NCI-H82 (cell line): ENCODE data around the gene PPP1R12A.
"Not testable (repeated sequence)": the region's sequence is repeated elsewhere in the genome, so short reads cannot be mapped to it uniquely, and the experiment has no call there.

Experiments
- DNase-seq: peaks from one replicate; lab custom pipeline; 2025; lab: John Stamatoyannopoulos, UW

Gene PPP1R12A

GRCh38 chr12:79891506-79892162 lies 43.3 kb downstream of the PPP1R12A start:
- DNase-seq = no peak

GRCh38 chr12:79887890-79888289 lies 47.0 kb downstream of the PPP1R12A start:
- DNase-seq = no peak

GRCh38 chr12:79886917-79887519 lies 47.9 kb downstream of the PPP1R12A start:
- peak; percentile 73 for DNase-seq

GRCh38 chr12:79885911-79886490 lies 48.9 kb downstream of the PPP1R12A start:
- no peak for DNase-seq

- no peak for DNase-seq
Observed at GRCh38 chr12:79884401-79885006, 50.4 kb downstream of the PPP1R12A start.

- no peak for DNase-seq
Observed at GRCh38 chr12:79883216-79883615, 51.7 kb downstream of the PPP1R12A start.

GRCh38 chr12:79881351-79881750 lies 53.5 kb downstream of the PPP1R12A start:
- DNase-seq = no peak

- not testable (repeated sequence) for DNase-seq
Observed at GRCh38 chr12:79878506-79878905, 56.4 kb downstream of the PPP1R12A start.

- no peak for DNase-seq
Observed at GRCh38 chr12:79877246-79877645, 57.7 kb downstream of the PPP1R12A start.

- DNase-seq = no peak
Observed at GRCh38 chr12:79874665-79875064, 60.2 kb downstream of the PPP1R12A start.

- DNase-seq = no peak
Observed at GRCh38 chr12:79873201-79873600, 61.7 kb downstream of the PPP1R12A start.

GRCh38 chr12:79871621-79872020 lies 63.3 kb downstream of the PPP1R12A start:
- no peak for DNase-seq

- DNase-seq = no peak
Observed at GRCh38 chr12:79870916-79871315, 64.0 kb downstream of the PPP1R12A start.

GRCh38 chr12:79859646-79860045 lies 75.3 kb downstream of the PPP1R12A start:
- no peak for DNase-seq

- DNase-seq = no peak
Observed at GRCh38 chr12:79858518-79858917, 76.4 kb downstream of the PPP1R12A start.

- no peak for DNase-seq
Observed at GRCh38 chr12:79857675-79858074, 77.2 kb downstream of the PPP1R12A start.

GRCh38 chr12:79850610-79851299 lies 84.1 kb downstream of the PPP1R12A start:
- no peak for DNase-seq

- no peak for DNase-seq
Observed at GRCh38 chr12:79848339-79848738, 86.6 kb downstream of the PPP1R12A start.

- DNase-seq = no peak
Observed at GRCh38 chr12:79847417-79847816, 87.5 kb downstream of the PPP1R12A start.

- no peak for DNase-seq
Observed at GRCh38 chr12:79844693-79845092, 90.2 kb downstream of the PPP1R12A start.

- DNase-seq = no peak
Observed at GRCh38 chr12:79843978-79844377, 90.9 kb downstream of the PPP1R12A start.

GRCh38 chr12:79842630-79843029 lies 92.3 kb downstream of the PPP1R12A start:
- DNase-seq = no peak

GRCh38 chr12:79841878-79842265 lies 93.0 kb downstream of the PPP1R12A start:
- DNase-seq = no peak
